PFSK-1 (cell line): ENCODE data around the gene SLC7A10.

Experiments used
- POLR2AphosphoS5 ChIP-seq: IDR thresholded peaks from 2 replicates; pipeline ENCODE4 v1.6.1; 2012; ENCODE audit warnings: low read depth, mild to moderate bottlenecking, control low read depth, low read length, moderate library complexity
- TAF1 ChIP-seq: IDR thresholded peaks from 2 replicates; pipeline ENCODE4 v1.6.1; 2012; ENCODE audit warnings: low read length, control low read depth, borderline replicate concordance; ENCODE audit not compliant: insufficient read depth

- no peak for TF ChIP-seq TAF1
- TF ChIP-seq POLR2AphosphoS5 = no peak
Measured at GRCh38 chr19:33231511-33231910, 5.9 kb upstream of the SLC7A10 start.
